Right kidney (tissue), 1 donor: ENCODE data around the gene SUCLG2.

Experiments
- DNase-seq: peaks from one replicate; pipeline ENCODE4 v3.0.0-alpha.2; 2016

Gene SUCLG2

GRCh38 chr3:67515778-67516177, 138.6 kb downstream of the SUCLG2 start:
- no peak for DNase-seq

DNA sequence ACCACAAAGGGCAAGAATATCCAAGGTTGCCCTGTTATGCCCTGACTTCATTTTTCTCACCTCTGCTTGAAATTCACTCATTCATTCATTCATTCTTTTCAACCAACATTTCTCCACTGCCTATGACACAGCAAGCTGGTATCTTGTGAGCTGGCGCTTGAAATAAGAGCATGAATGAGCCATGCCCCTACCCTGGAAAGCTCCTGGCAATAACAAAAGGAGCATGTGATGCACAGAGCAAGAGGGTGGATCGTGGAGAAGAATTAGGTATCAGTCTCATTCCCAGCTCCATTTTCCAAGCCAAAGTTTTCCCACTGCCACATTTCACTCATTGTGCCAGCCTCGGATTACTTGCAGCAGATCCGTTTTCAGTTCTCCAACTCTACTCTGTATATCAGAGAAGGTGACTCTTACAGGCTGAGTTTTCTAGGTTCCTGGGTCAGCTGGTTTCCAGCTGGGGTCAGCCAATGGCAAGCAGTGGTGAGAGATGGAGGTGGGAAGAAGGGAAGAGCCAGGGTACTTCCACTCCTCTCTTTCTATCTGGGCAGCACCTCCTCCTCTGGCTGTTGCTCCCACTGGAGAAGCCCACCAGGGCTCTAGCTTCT, 144.8 kb downstream of the SUCLG2 start:
- DNase-seq, result no peak

DNA sequence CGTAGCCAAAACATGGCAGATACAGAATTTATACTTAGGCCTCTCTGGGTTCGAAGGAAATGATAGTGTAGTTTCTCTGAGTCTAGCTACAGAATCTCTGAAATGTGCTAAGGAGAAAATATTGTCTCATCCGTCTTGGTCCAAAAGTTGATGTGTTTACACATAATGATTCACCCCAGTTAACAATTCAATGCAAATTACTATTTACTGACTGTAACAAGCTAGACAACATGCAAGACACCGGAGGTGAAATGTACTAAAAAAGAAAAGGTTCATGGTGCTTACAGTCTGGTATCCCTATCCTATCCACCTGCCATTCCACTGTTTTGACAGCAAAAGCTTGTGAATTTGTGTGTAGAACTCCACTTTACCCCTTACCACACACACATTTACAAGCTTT, 146.8 kb downstream of the SUCLG2 start:
- DNase-seq, result no peak

DNA sequence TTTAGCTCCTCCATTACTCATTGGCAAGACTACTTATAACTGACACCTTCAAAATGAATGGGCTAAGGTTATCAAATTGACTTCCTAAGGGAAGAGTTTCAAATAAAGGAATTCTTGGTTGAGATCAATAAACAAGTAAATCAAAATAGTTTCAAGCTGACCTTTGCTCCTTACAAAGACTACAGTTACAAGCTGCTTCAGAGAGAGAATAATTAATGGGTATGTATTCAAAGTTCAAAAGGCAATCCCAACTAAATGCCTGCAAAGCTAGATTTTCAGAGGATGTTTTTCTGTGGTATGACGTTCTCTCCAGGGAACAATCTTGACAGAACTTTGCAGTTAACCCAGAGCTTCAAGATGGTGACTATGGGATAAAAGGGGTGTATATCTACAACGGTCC, 153.7 kb downstream of the SUCLG2 start:
- DNase-seq, result no peak

DNA sequence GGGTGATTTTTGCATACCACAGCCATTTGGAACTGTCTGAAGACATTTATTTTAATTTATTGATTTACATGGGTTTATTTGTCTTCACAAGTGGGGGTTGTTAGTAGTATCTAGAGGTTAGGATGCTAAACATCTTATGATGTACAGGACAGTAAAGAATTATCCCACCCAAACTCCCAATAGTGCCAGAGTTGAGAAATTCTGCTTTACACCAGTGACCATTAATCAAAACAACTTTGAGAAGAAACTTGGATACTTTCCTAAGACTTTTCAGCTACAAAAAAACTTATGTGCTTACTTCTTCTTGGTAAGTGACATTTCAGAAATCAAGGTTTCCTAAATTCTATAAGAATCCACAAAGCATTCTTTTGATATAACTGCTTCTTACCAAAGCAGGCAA, 156.7 kb downstream of the SUCLG2 start:
- no peak for DNase-seq

GRCh38 chr3:67495751-67496150, 158.7 kb downstream of the SUCLG2 start:
- no peak for DNase-seq

GRCh38 chr3:67493808-67494207, 160.6 kb downstream of the SUCLG2 start:
- no peak for DNase-seq

DNA sequence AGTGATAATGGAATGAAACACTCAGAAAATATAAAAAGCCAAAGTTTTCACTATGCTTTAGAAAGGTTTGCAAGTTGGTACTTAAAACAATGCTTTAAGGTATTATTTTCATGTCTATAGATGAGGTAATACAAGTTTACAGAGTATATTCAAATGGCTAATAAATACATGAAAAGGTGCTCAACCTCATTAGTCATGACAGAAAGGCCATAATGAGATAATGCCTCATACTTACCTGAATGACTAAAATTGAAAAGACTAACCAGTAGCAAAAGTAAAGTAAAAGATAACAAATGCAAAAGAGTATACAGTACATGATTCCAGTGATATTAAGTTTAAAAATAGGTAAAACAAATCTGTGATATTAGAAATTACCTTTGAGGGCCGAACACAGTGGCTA, 163.8 kb downstream of the SUCLG2 start:
- no peak for DNase-seq

GRCh38 chr3:67489816-67490215, 164.6 kb downstream of the SUCLG2 start:
- no peak for DNase-seq

DNA sequence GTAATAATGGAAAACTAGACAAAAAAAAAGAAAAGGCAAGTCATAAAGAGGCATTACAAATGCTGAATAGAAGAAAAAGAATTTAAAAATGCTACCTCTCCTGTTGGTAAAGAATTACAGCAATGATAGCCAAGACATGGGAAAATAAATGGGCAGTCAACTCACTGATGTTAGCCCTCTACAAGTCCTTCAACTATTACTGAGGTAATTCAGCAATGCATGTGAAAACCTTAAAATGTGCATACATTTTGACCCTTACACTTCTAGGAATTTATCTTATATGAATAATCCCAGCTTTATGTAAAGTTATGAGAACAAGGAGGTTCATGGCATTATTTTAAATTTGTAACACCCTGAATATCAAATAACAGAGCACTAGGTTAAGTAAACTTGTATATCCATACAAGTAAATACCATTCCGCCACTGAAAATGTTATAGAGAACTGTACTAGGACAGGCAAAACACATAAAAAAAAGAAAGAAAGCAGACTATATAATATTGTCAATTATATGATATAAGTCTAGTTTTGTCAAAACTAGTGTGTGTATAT, 166.8 kb downstream of the SUCLG2 start:
- no peak for DNase-seq

- no peak for DNase-seq
These were observed 167.5 kb downstream of the SUCLG2 start for GRCh38 chr3:67486883-67487282.

GRCh38 chr3:67484085-67484484, 170.3 kb downstream of the SUCLG2 start:
- no peak for DNase-seq

- DNase-seq, result no peak
These were observed 173.3 kb downstream of the SUCLG2 start for GRCh38 chr3:67481126-67481525.

DNA sequence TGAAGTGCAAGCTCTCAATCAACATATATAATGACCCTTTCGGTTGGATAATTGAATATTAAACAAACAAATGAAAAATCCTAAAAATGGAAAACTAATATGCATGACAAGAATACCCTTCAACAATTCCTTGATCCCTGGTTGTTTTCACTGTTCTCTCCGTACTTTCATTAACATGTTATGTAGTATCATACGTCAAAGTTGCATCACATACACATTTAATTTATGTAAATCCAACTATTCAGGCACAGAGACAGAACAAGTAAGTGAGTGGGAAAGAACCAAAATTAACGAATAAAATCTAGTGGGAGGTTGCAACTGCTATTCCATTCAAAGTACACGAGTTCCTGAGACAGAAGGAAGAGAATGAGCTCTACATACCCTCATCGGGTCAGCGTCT, 176.0 kb downstream of the SUCLG2 start:
- no peak for DNase-seq

- no peak for DNase-seq
These were observed 180.1 kb downstream of the SUCLG2 start for GRCh38 chr3:67474311-67474710.

GRCh38 chr3:67472674-67473201, 181.7 kb downstream of the SUCLG2 start:
- no peak for DNase-seq

DNA sequence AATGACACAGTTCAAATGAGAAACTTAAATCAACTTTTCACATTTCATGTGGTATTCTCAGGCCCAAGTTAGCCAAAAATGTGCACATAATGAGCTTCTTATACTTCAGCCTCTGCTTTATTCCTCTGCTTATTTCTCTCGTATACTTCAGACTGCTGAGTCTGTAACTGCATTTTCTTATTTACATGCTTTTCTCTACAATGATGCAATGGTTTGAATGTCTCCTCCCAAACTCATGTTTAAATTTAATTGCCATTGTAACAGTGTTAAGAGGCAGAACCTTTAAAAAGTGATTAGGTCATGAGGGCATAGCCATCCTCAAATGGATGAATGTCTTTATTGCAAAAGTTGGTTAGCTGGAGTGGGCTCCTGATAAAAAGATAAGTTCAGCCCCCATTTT, 184.2 kb downstream of the SUCLG2 start:
- DNase-seq, result no peak

GRCh38 chr3:67468511-67468910, 185.9 kb downstream of the SUCLG2 start:
- no peak for DNase-seq

DNA sequence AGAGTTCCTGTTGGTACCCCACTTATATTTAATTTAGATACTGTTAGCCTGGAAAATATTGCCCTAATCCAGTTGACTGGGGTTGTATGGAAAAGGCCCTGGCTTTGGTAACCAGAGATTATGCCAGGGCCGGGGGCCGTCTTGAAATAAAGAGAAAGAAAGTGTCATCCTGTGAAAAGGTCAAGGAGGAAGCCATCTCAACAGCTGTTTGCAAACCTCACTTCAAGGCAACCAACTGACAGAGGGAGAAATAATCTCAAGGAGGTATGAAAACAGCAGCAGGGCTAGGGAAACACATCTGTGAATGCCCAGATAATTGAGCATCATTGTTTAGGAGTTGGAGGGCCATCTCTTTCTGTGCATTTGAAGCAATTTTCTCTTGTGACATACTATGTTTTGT, 190.8 kb downstream of the SUCLG2 start:
- no peak for DNase-seq

GRCh38 chr3:67462187-67462586, 192.2 kb downstream of the SUCLG2 start:
- DNase-seq, result no peak

GRCh38 chr3:67461667-67462142, 192.7 kb downstream of the SUCLG2 start:
- no peak for DNase-seq

- DNase-seq, result no peak
These were observed 193.4 kb downstream of the SUCLG2 start for GRCh38 chr3:67460841-67461510.

DNA sequence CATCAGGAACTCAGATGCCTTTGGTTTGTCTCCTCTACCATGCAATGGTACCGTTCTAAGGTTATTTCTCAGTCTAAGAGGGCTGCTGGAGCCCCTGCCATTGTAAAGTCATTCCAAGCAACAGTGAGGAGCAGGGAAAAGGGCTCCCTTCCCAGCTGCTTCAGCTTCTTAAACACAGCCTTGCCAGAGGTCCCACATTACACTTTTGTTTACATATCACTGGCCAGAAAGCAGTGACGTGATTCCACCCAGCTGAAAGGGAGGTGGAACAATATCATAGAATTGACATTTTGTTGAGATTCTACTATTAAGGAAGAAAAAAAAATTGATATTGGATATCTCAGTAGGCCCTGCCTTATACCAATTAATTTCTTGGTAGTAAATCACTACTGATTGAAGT, 194.6 kb downstream of the SUCLG2 start:
- no peak for DNase-seq
